Measurements from ENCODE around the gene MTNR1B. TPM values are rescaled to one million over a fixed set of nuclear protein-coding genes. Genes with fewer than 3 reads are reported as not detected.

Gene MTNR1B
- total RNA-seq, 1 donor from 2014 or later, result not detected

GRCh38 chr11:92986585-92986984, 17.1 kb downstream of the MTNR1B start:
- peaks cover 4% of the 10 kb centered on the region for H3K9me3 Mint-ChIP-seq
- H3K4me1 Mint-ChIP-seq, result no peaks in the 10 kb centered on the region
- H3K4me3 Mint-ChIP-seq, result no peak overlapping the region
- no peak for DNase-seq
- no peaks in the 10 kb centered on the region for H3K36me3 Mint-ChIP-seq (ENCODE audit: low read depth)
- H3K27me3 Mint-ChIP-seq, result no peaks in the 10 kb centered on the region
- intact Hi-C loops (cut with micrococcal nuclease), result no loop called here
- H3K27ac Mint-ChIP-seq, result no peak overlapping the region

DNA sequence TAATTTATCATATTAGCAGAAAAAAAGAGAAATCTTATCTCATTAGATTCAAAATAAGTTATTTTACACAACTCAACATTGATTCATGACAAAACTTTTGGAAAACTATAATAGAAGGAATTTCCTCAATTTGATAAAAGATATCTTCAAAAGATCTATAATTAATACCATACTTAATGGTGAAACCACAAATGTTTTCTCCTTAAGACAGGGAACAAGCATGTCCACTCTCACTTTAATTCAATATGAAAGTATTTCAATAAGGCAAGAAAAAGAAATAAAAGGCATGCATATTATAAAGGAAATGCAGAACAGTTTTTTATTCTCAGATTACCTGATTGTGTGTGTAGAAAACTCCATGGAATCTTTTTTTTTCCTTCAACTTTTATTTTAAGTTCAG, 23.6 kb downstream of the MTNR1B start:
- no peak overlapping the region for H3K4me3 Mint-ChIP-seq
- no peak overlapping the region for H3K27ac Mint-ChIP-seq
- peaks cover 11% of the 10 kb centered on the region for H3K9me3 Mint-ChIP-seq
- intact Hi-C loops (cut with micrococcal nuclease), result no loop called here
- DNase-seq, result no peak
- no peaks in the 10 kb centered on the region for H3K4me1 Mint-ChIP-seq
- H3K27me3 Mint-ChIP-seq, result peaks cover 2% of the 10 kb centered on the region
- H3K36me3 Mint-ChIP-seq (ENCODE audit: low read depth), result no peaks in the 10 kb centered on the region

DNA sequence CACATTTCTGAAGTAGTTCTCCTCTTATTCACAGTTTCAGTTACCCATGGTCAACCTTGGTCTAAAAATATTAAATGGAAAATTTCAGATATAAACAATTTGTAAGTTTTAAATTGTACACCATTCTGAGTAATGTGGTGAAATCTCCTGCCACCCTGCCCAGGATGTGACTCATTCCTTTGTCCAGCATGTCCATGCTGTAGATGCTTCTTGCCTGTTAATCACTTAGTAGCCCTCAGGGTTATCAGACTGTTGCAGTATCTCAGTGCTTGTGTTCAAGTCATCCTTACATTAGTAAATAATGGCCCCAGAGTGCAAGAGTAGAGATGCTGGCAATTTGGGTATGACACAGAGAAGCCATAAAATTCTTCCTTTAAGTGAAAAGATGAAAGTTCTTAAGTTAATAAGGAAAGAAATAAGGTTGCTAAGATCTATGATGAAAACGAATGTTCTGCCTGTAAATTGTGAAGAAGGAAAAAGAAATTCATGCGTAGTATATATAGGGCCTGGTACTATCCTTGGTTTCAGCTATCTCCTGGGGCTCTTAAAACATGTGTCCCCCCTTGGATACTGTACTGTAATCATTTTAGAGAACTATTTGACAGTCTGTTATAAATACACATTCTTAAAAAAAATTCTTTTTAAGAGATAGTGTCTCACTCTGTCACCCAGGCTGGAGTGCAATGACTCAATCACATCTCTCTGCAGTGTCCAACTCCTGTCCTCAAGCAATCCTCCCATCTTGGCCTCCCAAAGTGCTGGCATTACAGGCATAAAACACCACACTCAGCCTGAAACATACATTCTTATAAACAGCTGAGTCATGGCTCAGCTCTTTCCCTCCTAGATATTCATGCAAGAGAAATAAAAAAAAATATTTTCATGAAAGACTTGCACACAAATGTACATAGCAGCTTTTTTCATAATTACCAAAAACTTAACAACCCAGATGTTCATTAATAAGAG, 31.3 kb downstream of the MTNR1B start:
- H3K27ac Mint-ChIP-seq, result no peak overlapping the region
- intact Hi-C loops (cut with micrococcal nuclease), result no loop called here
- no peak overlapping the region for H3K4me3 Mint-ChIP-seq
- no peaks in the 10 kb centered on the region for H3K36me3 Mint-ChIP-seq (ENCODE audit: low read depth)
- DNase-seq, result no peak
- H3K4me1 Mint-ChIP-seq, result no peaks in the 10 kb centered on the region
- no peaks in the 10 kb centered on the region for H3K9me3 Mint-ChIP-seq
- no peaks in the 10 kb centered on the region for H3K27me3 Mint-ChIP-seq

GRCh38 chr11:93001806-93002205, 32.4 kb downstream of the MTNR1B start:
- no peak for DNase-seq
- H3K27me3 Mint-ChIP-seq, result no peaks in the 10 kb centered on the region
- H3K4me3 Mint-ChIP-seq, result no peak overlapping the region
- no peaks in the 10 kb centered on the region for H3K4me1 Mint-ChIP-seq
- no peaks in the 10 kb centered on the region for H3K9me3 Mint-ChIP-seq
- H3K27ac Mint-ChIP-seq, result no peak overlapping the region
- intact Hi-C loops (cut with micrococcal nuclease), result no loop called here
- H3K36me3 Mint-ChIP-seq (ENCODE audit: low read depth), result no peaks in the 10 kb centered on the region

GRCh38 chr11:93002380-93002779, 32.9 kb downstream of the MTNR1B start:
- H3K36me3 Mint-ChIP-seq (ENCODE audit: low read depth), result no peaks in the 10 kb centered on the region
- H3K4me1 Mint-ChIP-seq, result no peaks in the 10 kb centered on the region
- no peaks in the 10 kb centered on the region for H3K9me3 Mint-ChIP-seq
- no peak for DNase-seq
- no peaks in the 10 kb centered on the region for H3K27me3 Mint-ChIP-seq
- no peak overlapping the region for H3K27ac Mint-ChIP-seq
- intact Hi-C loops (cut with micrococcal nuclease), result no loop called here
- H3K4me3 Mint-ChIP-seq, result no peak overlapping the region

DNA sequence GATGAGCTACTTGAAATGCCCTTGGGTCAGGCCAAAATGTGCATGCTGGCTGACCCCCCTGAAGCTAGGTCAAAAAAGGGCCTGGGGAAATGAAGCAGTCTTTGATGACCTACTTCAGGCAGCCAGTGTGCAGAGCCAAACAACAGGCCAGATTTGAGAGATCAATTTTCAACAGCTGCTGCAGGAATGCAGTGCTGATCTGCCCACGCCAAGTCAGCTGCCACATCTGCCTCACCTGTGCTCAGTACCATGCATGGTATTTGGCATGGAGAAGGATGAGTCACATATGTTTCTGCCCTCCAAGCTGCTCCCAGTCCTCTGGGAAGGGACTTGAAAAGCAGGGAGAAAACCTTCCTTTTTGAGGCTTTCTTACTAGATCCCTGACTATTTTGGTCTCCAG, 35.8 kb downstream of the MTNR1B start:
- H3K27me3 Mint-ChIP-seq, result no peaks in the 10 kb centered on the region
- H3K9me3 Mint-ChIP-seq, result no peaks in the 10 kb centered on the region
- no peaks in the 10 kb centered on the region for H3K4me1 Mint-ChIP-seq

GRCh38 chr11:93013646-93014045, 44.2 kb downstream of the MTNR1B start:
- no peak for DNase-seq
- H3K27ac Mint-ChIP-seq, result no peak overlapping the region
- no peaks in the 10 kb centered on the region for H3K27me3 Mint-ChIP-seq
- intact Hi-C loops (cut with micrococcal nuclease), result no loop called here
- H3K9me3 Mint-ChIP-seq, result peaks cover 3% of the 10 kb centered on the region
- H3K4me3 Mint-ChIP-seq, result no peak overlapping the region
- no peaks in the 10 kb centered on the region for H3K36me3 Mint-ChIP-seq (ENCODE audit: low read depth)
- H3K4me1 Mint-ChIP-seq, result no peaks in the 10 kb centered on the region

More for the DNA sequence above, 35.8 kb downstream of the MTNR1B start:
- Mint-ChIP-seq H3K27ac (no peak overlapping the region), H3K4me3 (no peak overlapping the region), H3K36me3 (ENCODE audit: low read depth) (no peaks in the 10 kb centered on the region)
- DNase-seq, result no peak
- intact Hi-C loops (cut with micrococcal nuclease), result no loop called here

GRCh38 chr11:93016595-93016994, 47.1 kb downstream of the MTNR1B start:
- Mint-ChIP-seq H3K27me3 (no peaks in the 10 kb centered on the region), H3K4me1 (no peaks in the 10 kb centered on the region), H3K36me3 (ENCODE audit: low read depth) (no peaks in the 10 kb centered on the region), H3K9me3 (peaks cover 3% of the 10 kb centered on the region), H3K27ac (no peak overlapping the region), H3K4me3 (no peak overlapping the region)
- intact Hi-C loops (cut with micrococcal nuclease), result no loop called here
- no peak for DNase-seq

GRCh38 chr11:93017821-93018690, 48.6 kb downstream of the MTNR1B start:
- H3K4me3 Mint-ChIP-seq, result no peak overlapping the region
- intact Hi-C loops (cut with micrococcal nuclease), result no loop called here
- H3K36me3 Mint-ChIP-seq (ENCODE audit: low read depth), result no peaks in the 10 kb centered on the region
- no peaks in the 10 kb centered on the region for H3K27me3 Mint-ChIP-seq
- H3K27ac Mint-ChIP-seq, result no peak overlapping the region
- no peak for DNase-seq
- peaks cover 3% of the 10 kb centered on the region for H3K9me3 Mint-ChIP-seq
- H3K4me1 Mint-ChIP-seq, result no peaks in the 10 kb centered on the region

DNA sequence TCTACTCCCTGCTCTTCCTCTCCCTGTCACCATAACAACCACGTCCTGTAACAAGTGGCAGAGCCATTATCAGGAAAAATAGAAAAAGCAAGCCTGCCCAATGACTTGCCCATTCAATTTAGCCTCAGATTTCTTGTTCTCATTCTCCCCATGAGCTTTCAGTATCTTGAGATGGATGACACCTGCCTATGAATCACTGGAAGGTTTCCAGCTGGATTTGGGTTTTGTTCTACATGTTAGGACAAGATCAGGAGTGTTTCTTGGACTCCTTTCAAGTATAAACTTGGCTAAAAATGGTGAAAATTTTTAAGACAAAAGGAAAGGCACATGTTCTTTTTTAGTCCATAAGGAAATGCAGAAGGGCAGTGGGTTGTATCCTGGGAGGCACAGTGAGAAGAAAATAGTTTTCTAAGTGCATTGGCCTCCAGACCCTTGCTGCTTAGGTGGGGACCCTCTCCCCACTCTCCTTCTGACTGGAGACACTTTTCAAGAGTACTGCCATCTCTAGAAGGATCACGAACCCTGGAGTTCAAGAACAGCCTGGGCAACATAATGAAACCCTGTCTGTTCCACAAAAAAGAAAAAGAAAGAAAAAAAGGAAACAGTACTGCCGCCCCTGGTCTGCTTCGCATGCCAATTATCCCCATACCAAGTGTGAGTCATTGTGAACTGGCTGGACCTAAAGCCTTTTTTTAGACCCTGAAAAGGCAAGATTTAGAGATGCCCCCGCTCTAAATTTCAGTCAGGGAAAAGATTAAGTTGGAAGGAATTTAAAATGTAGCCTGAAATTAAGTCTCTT, 51.0 kb downstream of the MTNR1B start:
- H3K27ac Mint-ChIP-seq, result no peak overlapping the region
- no peak for DNase-seq
- H3K9me3 Mint-ChIP-seq, result peaks cover 3% of the 10 kb centered on the region
- H3K4me1 Mint-ChIP-seq, result no peaks in the 10 kb centered on the region
- no peaks in the 10 kb centered on the region for H3K36me3 Mint-ChIP-seq (ENCODE audit: low read depth)
- intact Hi-C loops (cut with micrococcal nuclease), result no loop called here
- H3K4me3 Mint-ChIP-seq, result no peak overlapping the region
- H3K27me3 Mint-ChIP-seq, result no peaks in the 10 kb centered on the region

GRCh38 chr11:93024369-93024768, 54.9 kb downstream of the MTNR1B start:
- Mint-ChIP-seq H3K4me1 (no peaks in the 10 kb centered on the region), H3K36me3 (ENCODE audit: low read depth) (no peaks in the 10 kb centered on the region), H3K27me3 (no peaks in the 10 kb centered on the region), H3K27ac (no peak overlapping the region), H3K4me3 (no peak overlapping the region), H3K9me3 (no peaks in the 10 kb centered on the region)
- intact Hi-C loops (cut with micrococcal nuclease), result no loop called here
- DNase-seq, result no peak

DNA sequence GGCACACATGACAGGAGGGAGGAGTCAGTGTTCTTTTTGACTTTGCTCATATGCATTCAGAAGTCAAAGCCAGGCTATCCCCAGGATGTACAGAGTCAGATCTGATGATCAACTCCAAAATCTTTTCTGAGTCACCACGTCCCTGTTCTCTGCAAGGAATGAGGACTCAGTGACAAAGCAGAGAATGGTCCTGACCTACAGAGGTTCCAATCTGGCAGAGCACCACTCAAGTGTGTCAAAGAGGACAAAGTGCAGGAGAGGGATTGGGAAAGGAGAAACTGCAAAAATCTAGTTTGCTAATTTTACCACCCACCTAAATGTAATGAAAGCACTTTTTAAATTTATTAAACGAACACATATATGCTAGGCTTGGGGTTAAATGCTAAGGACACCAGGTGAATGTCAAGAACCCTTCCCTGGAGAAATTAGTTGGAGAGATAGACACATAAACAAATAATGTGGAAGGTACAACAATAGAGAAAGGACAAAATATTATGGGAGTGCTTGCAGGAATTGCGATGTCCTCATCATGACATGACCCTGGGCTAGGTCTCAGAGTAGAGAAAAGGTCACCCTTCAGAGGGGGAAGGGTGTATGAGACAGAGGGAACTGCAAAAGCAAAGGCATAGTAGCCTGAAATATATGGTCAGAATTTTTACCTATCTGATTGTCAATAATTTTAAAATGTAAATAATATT, 56.3 kb downstream of the MTNR1B start:
- H3K4me3 Mint-ChIP-seq, result no peak overlapping the region
- H3K27ac Mint-ChIP-seq, result no peak overlapping the region
- no peaks in the 10 kb centered on the region for H3K36me3 Mint-ChIP-seq (ENCODE audit: low read depth)
- H3K4me1 Mint-ChIP-seq, result no peaks in the 10 kb centered on the region
- intact Hi-C loops (cut with micrococcal nuclease), result no loop called here
- DNase-seq, result no peak
- no peaks in the 10 kb centered on the region for H3K9me3 Mint-ChIP-seq
- no peaks in the 10 kb centered on the region for H3K27me3 Mint-ChIP-seq

- Mint-ChIP-seq H3K9me3 (no peaks in the 10 kb centered on the region), H3K4me1 (peaks cover 4% of the 10 kb centered on the region), H3K27ac (no peak overlapping the region), H3K4me3 (no peak overlapping the region), H3K27me3 (no peaks in the 10 kb centered on the region), H3K36me3 (ENCODE audit: low read depth) (no peaks in the 10 kb centered on the region)
- no peak for DNase-seq
- intact Hi-C loops (cut with micrococcal nuclease), result no loop called here
These were observed 59.6 kb downstream of the MTNR1B start for GRCh38 chr11:93028960-93029522.
